HG03558 (cell line): ENCODE results near the gene MT1M.
A peak's percentile ranks its signal among the peaks of the same experiment; 100 is the strongest.
"Not testable (repeated sequence)": the region's sequence is repeated elsewhere in the genome, so short reads cannot be mapped to it uniquely, and the experiment has no call there.

Experiments used
- ATAC-seq: cut with Tn5 transposase; IDR thresholded peaks from one replicate; pipeline ENCODE4 v1.9.1; 2021; ENCODE audit warnings: moderate number of reproducible peaks; ENCODE audit not compliant: unreplicated experiment; ENCODE audit errors: extremely low read depth

MT1M gene

GRCh38 chr16:56608043-56608875 lies 24.2 kb upstream of the MT1M start, which contains the start of gene MT2A:
MT2A (plus strand) TSS chr16:56608584; CDS start chr16:56608656, 72 bp downstream.
- peak; percentile 62 for ATAC-seq

GRCh38 chr16:56608876-56609462 lies 23.5 kb upstream of the MT1M start:
- no peak for ATAC-seq

- peak; percentile 41 for ATAC-seq
Observed at GRCh38 chr16:56609463-56609921, 23.0 kb upstream of the MT1M start.

- ATAC-seq, result no peak
Observed at GRCh38 chr16:56610017-56610608, 22.3 kb upstream of the MT1M start.

GRCh38 chr16:56610609-56611111 lies 21.8 kb upstream of the MT1M start:
- ATAC-seq, result no peak

- no peak for ATAC-seq
Observed at GRCh38 chr16:56611281-56611833, 21.1 kb upstream of the MT1M start.

GRCh38 chr16:56613706-56614105 lies 18.8 kb upstream of the MT1M start:
- no peak for ATAC-seq

GRCh38 chr16:56614549-56614991 lies 17.9 kb upstream of the MT1M start:
- no peak for ATAC-seq

- no peak for ATAC-seq
Observed at GRCh38 chr16:56615353-56615752, 17.1 kb upstream of the MT1M start.

- ATAC-seq, result no peak
Observed at GRCh38 chr16:56616608-56617211, 15.7 kb upstream of the MT1M start.

GRCh38 chr16:56617212-56618085 lies 15.0 kb upstream of the MT1M start:
- no peak for ATAC-seq

- ATAC-seq, result no peak
Observed at GRCh38 chr16:56618138-56618537, 14.3 kb upstream of the MT1M start.

GRCh38 chr16:56620339-56620897 lies 12.0 kb upstream of the MT1M start:
- ATAC-seq, result no peak

GRCh38 chr16:56621665-56622445 lies 10.6 kb upstream of the MT1M start:
- ATAC-seq, result not testable (repeated sequence)

- ATAC-seq, result not testable (repeated sequence)
Observed at GRCh38 chr16:56623184-56623583, 9.3 kb upstream of the MT1M start.

GRCh38 chr16:56623637-56624036 lies 8.8 kb upstream of the MT1M start:
- ATAC-seq, result no peak

GRCh38 chr16:56625140-56625942 lies 7.1 kb upstream of the MT1M start, which contains the start of gene MT1E:
MT1E (plus strand) TSS chr16:56625781; CDS start chr16:56625852, 71 bp downstream.
- no peak for ATAC-seq
